Nephron (organoid): ENCODE data around the gene OTUB1.

Source experiments
- H3K27ac Mint-ChIP-seq, 3 experiments: 2 replicates each; pipeline ENCODE4 v1.8.0; 2020; ENCODE audit warnings: mixed read lengths in 3 of 3, mild to moderate bottlenecking in 2 of 3, moderate library complexity in 1 of 3
- H3K27me3 Mint-ChIP-seq: 2 replicates; pipeline ENCODE4 v1.8.0; 2021; ENCODE audit warnings: low read depth, mild to moderate bottlenecking, moderate library complexity, mixed read lengths
- H3K36me3 Mint-ChIP-seq: 2 replicates; pipeline ENCODE4 v1.8.0; 2020; ENCODE audit warnings: low read depth, mixed read lengths
- H3K4me1 Mint-ChIP-seq: 2 replicates; pipeline ENCODE4 v1.8.0; 2020; ENCODE audit warnings: mixed read lengths
- H3K4me3 Mint-ChIP-seq, 3 experiments: 2 replicates each; pipeline ENCODE4 v1.8.0; 2020; ENCODE audit warnings: mild to moderate bottlenecking in 3 of 3, mixed read lengths in 3 of 3, moderate library complexity in 2 of 3
- H3K9me3 Mint-ChIP-seq: 2 replicates; pipeline ENCODE4 v1.8.0; 2020; ENCODE audit warnings: mixed read lengths
- TF ChIP-seq, protein P1 (sequence below), 3 experiments: fragments of 200-600 bp; sonication (generic); IDR thresholded peaks; one replicate each; pipeline ENCODE4 v1.5.0; 2021; ENCODE audit warnings: antibody characterized with exemption in 3 of 3; ENCODE audit not compliant: unreplicated experiment in 3 of 3

OTUB1 gene

DNA sequence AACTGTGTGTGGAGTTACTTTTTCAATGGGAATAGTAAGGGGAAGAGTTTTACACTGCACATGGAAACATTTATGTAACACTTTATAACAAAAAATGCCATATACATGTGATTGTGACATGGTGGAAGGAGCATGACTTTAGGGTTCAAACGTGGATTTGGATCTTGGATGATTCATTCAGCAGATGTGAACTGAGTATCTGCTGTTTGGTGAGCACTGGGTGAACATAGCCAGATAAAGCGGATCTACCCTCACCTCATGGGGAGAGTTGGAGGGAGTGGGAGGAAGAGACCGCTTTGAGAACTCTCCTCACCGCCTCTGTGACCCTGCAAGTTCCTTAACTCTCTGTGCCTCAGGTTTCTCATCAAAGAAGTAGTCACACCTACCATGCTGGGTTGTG lies 44.3 kb upstream of the OTUB1 start:
- H3K27me3 Mint-ChIP-seq, result no peaks in the 10 kb centered on the region
- no peaks in the 10 kb centered on the region for H3K9me3 Mint-ChIP-seq
- peak overlapping the region in 2 of 3 experiments; percentile 57 to 82 for H3K4me3 Mint-ChIP-seq
- peaks cover 51% of the 10 kb centered on the region for H3K4me1 Mint-ChIP-seq
- peaks cover 7% of the 10 kb centered on the region for H3K36me3 Mint-ChIP-seq
- H3K27ac Mint-ChIP-seq, result no peak overlapping the region
- TF ChIP-seq, protein P1, sequence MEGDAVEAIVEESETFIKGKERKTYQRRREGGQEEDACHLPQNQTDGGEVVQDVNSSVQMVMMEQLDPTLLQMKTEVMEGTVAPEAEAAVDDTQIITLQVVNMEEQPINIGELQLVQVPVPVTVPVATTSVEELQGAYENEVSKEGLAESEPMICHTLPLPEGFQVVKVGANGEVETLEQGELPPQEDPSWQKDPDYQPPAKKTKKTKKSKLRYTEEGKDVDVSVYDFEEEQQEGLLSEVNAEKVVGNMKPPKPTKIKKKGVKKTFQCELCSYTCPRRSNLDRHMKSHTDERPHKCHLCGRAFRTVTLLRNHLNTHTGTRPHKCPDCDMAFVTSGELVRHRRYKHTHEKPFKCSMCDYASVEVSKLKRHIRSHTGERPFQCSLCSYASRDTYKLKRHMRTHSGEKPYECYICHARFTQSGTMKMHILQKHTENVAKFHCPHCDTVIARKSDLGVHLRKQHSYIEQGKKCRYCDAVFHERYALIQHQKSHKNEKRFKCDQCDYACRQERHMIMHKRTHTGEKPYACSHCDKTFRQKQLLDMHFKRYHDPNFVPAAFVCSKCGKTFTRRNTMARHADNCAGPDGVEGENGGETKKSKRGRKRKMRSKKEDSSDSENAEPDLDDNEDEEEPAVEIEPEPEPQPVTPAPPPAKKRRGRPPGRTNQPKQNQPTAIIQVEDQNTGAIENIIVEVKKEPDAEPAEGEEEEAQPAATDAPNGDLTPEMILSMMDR (IDR thresholded peaks at IDR 0.05; ENCODE audit: unreplicated experiment in 3 of 3), result no peak

- TF ChIP-seq, protein P1 (IDR thresholded peaks at IDR 0.05; ENCODE audit: unreplicated experiment in 3 of 3), result no peak
- no peaks in the 10 kb centered on the region for H3K9me3 Mint-ChIP-seq
- H3K36me3 Mint-ChIP-seq, result peaks cover 8% of the 10 kb centered on the region
- peaks cover 51% of the 10 kb centered on the region for H3K4me1 Mint-ChIP-seq
- no peaks in the 10 kb centered on the region for H3K27me3 Mint-ChIP-seq
- H3K4me3 Mint-ChIP-seq, result no peak overlapping the region
- no peak overlapping the region for H3K27ac Mint-ChIP-seq
Measured at GRCh38 chr11:63942803-63943202, 43.4 kb upstream of the OTUB1 start.

- H3K36me3 Mint-ChIP-seq, result peaks cover 12% of the 10 kb centered on the region
- H3K4me3 Mint-ChIP-seq, result no peak overlapping the region
- H3K27me3 Mint-ChIP-seq, result no peaks in the 10 kb centered on the region
- peak overlapping the region in 2 of 3 experiments; percentile 39 to 62 for H3K27ac Mint-ChIP-seq
- H3K4me1 Mint-ChIP-seq, result peaks cover 41% of the 10 kb centered on the region
- TF ChIP-seq, protein P1 (IDR thresholded peaks at IDR 0.05; ENCODE audit: unreplicated experiment in 3 of 3), result no peak
- H3K9me3 Mint-ChIP-seq, result no peaks in the 10 kb centered on the region
Measured at GRCh38 chr11:63944987-63945386, 41.3 kb upstream of the OTUB1 start.

- Mint-ChIP-seq H3K4me1 (peaks cover 36% of the 10 kb centered on the region), H3K9me3 (no peaks in the 10 kb centered on the region), H3K27me3 (no peaks in the 10 kb centered on the region), H3K4me3 (peak overlapping the region in 1 of 3 experiments; percentile 6), H3K27ac (peak overlapping the region; percentile 39 to 62 (median 47)), H3K36me3 (peaks cover 13% of the 10 kb centered on the region)
- TF ChIP-seq, protein P1 (IDR thresholded peaks at IDR 0.05; ENCODE audit: unreplicated experiment in 3 of 3), result peak; percentile 70 to 79 (median 75)
Measured at GRCh38 chr11:63945477-63946163, 40.6 kb upstream of the OTUB1 start.

GRCh38 chr11:63951779-63952536 lies 34.3 kb upstream of the OTUB1 start:
- Mint-ChIP-seq H3K4me1 (no peaks in the 10 kb centered on the region), H3K27me3 (no peaks in the 10 kb centered on the region), H3K4me3 (no peak overlapping the region), H3K9me3 (no peaks in the 10 kb centered on the region), H3K27ac (no peak overlapping the region), H3K36me3 (peaks cover 54% of the 10 kb centered on the region)
- TF ChIP-seq, protein P1 (IDR thresholded peaks at IDR 0.05; ENCODE audit: unreplicated experiment in 3 of 3), result no peak
